Endothelial cell of umbilical vein (primary cell): Measurements from ENCODE around the gene SLC25A26. TPM values are rescaled to one million over a fixed set of nuclear protein-coding genes. Genes with fewer than 3 reads are reported as not detected.

ENCODE experiments used
- BruUV-seq: library from RNA; stranded (reverse); fragments of 400-500 nt; replicated peaks from 2 replicates; lab custom pipeline; 2021; lab: Mats Ljungman, UMichigan
- CTCF ChIA-PET: fragments of 300-600, 350-600 bp; sonication (Branson Sonifier 250); formaldehyde crosslinking; loops from one replicate; lab custom pipeline; 2021; ENCODE audit warnings: antibody characterized with exemption, inconsistent platforms; lab: Charles Lee
- POLR2A ChIA-PET: fragments of 300-600, 350-600 bp; sonication (Branson Sonifier 250); formaldehyde crosslinking; loops from one replicate; lab custom pipeline; 2021; ENCODE audit warnings: antibody characterized with exemption, inconsistent platforms; lab: Charles Lee
- DNase-seq: peaks from one replicate; pipeline ENCODE4 v3.0.0-alpha.2; 2011; ENCODE audit warnings: low read depth, low spot score
- FAIRE-seq: peaks from 2 replicates; lab custom pipeline; 2011; peaks lifted over from hg19 to GRCh38; lab: Jason Lieb, UNC
- H2AFZ ChIP-seq: 2 replicates; pipeline ENCODE4 v1.6.0; 2012; ENCODE audit warnings: low read depth, low read length, control low read depth, inconsistent platforms
- H3K27ac ChIP-seq: 2 replicates; pipeline ENCODE4 v1.5.1; 2011; ENCODE audit warnings: low read depth, mild to moderate bottlenecking, control low read depth, low read length, moderate library complexity; ENCODE audit not compliant: insufficient read depth
- H3K27me3 ChIP-seq, 2 experiments: 2 replicates each; pipeline versions ENCODE4 v1.6.0 to v1.6.1; 2011; ENCODE audit warnings: low read length in 2 of 2, mixed read lengths in 1 of 2; ENCODE audit not compliant: control insufficient read depth in 2 of 2, insufficient read depth in 2 of 2
- H3K36me3 ChIP-seq, 2 experiments: 2 replicates in 1 of 2; 3 replicates in 1 of 2; pipeline ENCODE4 v1.5.1; 2011; ENCODE audit warnings: low read length in 2 of 2, mild to moderate bottlenecking in 1 of 2, moderate library complexity in 1 of 2; ENCODE audit not compliant: control insufficient read depth in 2 of 2, insufficient read depth in 2 of 2; ENCODE audit errors: extremely low read depth in 1 of 2
- H3K4me1 ChIP-seq: 3 replicates; pipeline ENCODE4 v1.5.1; 2011; ENCODE audit warnings: mild to moderate bottlenecking, low read length; ENCODE audit not compliant: control insufficient read depth, insufficient read depth; ENCODE audit errors: extremely low read depth
- H3K4me2 ChIP-seq: 2 replicates; pipeline ENCODE4 v1.6.1; 2011; ENCODE audit warnings: low read length, control low read depth, mixed read lengths; ENCODE audit not compliant: insufficient read depth
- H3K4me3 ChIP-seq, 3 experiments: fragments of 200-600 bp in 1 of 3; sonication (generic), shearing (Covaris generic) in 1 of 3; replicated peaks in 1 of 3; 2 replicates each; pipeline ENCODE4 v1.5.1; 2011 to 2016; ENCODE audit warnings: control low read depth in 3 of 3, low read length in 3 of 3, mild to moderate bottlenecking in 2 of 3, inconsistent platforms in 1 of 3, low read depth in 1 of 3, moderate library complexity in 1 of 3; ENCODE audit not compliant: insufficient read depth in 1 of 3
- H3K79me2 ChIP-seq: 2 replicates; pipeline ENCODE4 v1.6.0; 2012; ENCODE audit warnings: low read length, inconsistent platforms; ENCODE audit not compliant: control insufficient read depth, insufficient read depth
- H3K9ac ChIP-seq: replicated peaks from 2 replicates; pipeline ENCODE3; 2011; ENCODE audit warnings: low read length, control low read depth; ENCODE audit not compliant: insufficient read depth; ENCODE audit errors: extremely low read depth
- H3K9me1 ChIP-seq: replicated peaks from 3 replicates; pipeline ENCODE4 v1.6.0; 2011; ENCODE audit warnings: mild to moderate bottlenecking, low read length; ENCODE audit not compliant: control insufficient read depth, insufficient read depth; ENCODE audit errors: extremely low read depth
- H3K9me3 ChIP-seq: replicated peaks from 2 replicates; pipeline ENCODE4 v1.5.1; 2012; ENCODE audit warnings: low read length, inconsistent platforms; ENCODE audit not compliant: control insufficient read depth, insufficient read depth
- H4K20me1 ChIP-seq: replicated peaks from 2 replicates; pipeline ENCODE3; 2011; ENCODE audit warnings: mild to moderate bottlenecking, low read length; ENCODE audit not compliant: control insufficient read depth, insufficient read depth; ENCODE audit errors: extremely low read depth
- EZH2 ChIP-seq: IDR thresholded peaks from 2 replicates; pipeline ENCODE4 v1.6.1; 2012; ENCODE audit warnings: borderline replicate concordance, low read depth, mild to moderate bottlenecking, moderate library complexity, low read length, inconsistent platforms; ENCODE audit not compliant: severe bottlenecking
- FOS ChIP-seq: IDR thresholded peaks from 2 replicates; pipeline ENCODE4 v1.6.1; 2011; ENCODE audit warnings: mild to moderate bottlenecking, low read length, moderate library complexity, borderline replicate concordance; ENCODE audit not compliant: insufficient read depth
- GATA2 ChIP-seq: IDR thresholded peaks from 2 replicates; pipeline ENCODE4 v1.7.0; 2011; ENCODE audit warnings: low read depth, mild to moderate bottlenecking, moderate library complexity, mixed read lengths, low read length; ENCODE audit not compliant: insufficient read length, insufficient read depth
- JUN ChIP-seq: IDR thresholded peaks from 2 replicates; pipeline ENCODE4 v1.6.1; 2011; ENCODE audit warnings: borderline replicate concordance, low read depth; ENCODE audit not compliant: insufficient read length, insufficient read depth
- MAX ChIP-seq: IDR thresholded peaks from 2 replicates; pipeline ENCODE4 v1.6.1; 2011; ENCODE audit not compliant: insufficient read depth, insufficient read length
- MYC ChIP-seq: IDR thresholded peaks from one replicate; pipeline ENCODE4 v1.6.1; 2011; ENCODE audit warnings: mild to moderate bottlenecking, low read depth, low read length
- POLR2A ChIP-seq: IDR thresholded peaks from 2 replicates; pipeline ENCODE4 v1.6.1; 2012; ENCODE audit warnings: low read depth, mild to moderate bottlenecking, control low read depth, low read length
- POLR2AphosphoS5 ChIP-seq: IDR thresholded peaks from 2 replicates; pipeline ENCODE4 v1.6.1; 2012; ENCODE audit warnings: low read depth, mild to moderate bottlenecking, control low read depth, low read length, moderate library complexity; ENCODE audit not compliant: insufficient read depth
- dilution Hi-C: fragments of 300-500 bp; cut with MboI; formaldehyde crosslinking; loops from one replicate; pipeline ENCODE4 v1.15.0; 2019; ENCODE audit warnings: low sequenced_read_pairs; ENCODE audit not compliant: extremely low pct_ligation_motif_present
- intact Hi-C: fragments of 100-400 bp; cut with micrococcal nuclease; formaldehyde crosslinking; loops from one replicate; pipeline ENCODE4 v1.10.0; 2022
- polyA plus RNA-seq, 4 experiments: library from polyadenylated mRNA; depleted of rRNA in 3 of 4; stranded (reverse) in 3 of 4; unstranded in 1 of 4; fragments of >200 nt; gene quantifications; 2 replicates each; pipeline versions ENCODE4 v1.2.1 to v1.2.3, GENCODE V29; 2011 to 2012; ENCODE audit warnings: missing spikeins in 1 of 4
- total RNA-seq: library from RNA; stranded (reverse); gene quantifications from 2 replicates; pipeline ENCODE4 v1.2.3, GENCODE V29; 2021
- TF ChIP-seq, protein P1 (sequence below), 2 donors: IDR thresholded peaks; 1 replicate in 1 of 2; 2 replicates in 1 of 2; pipeline ENCODE4 v1.5.1; 2011; ENCODE audit warnings: low read length in 2 of 2, mild to moderate bottlenecking in 2 of 2, moderate library complexity in 2 of 2, control low read depth in 1 of 2, inconsistent platforms in 1 of 2, low read depth in 1 of 2; ENCODE audit not compliant: insufficient read depth in 1 of 2; ENCODE audit errors: extremely low read depth in 1 of 2

SLC25A26 gene
- total and polyA plus RNA-seq, 2 donors (not counting 3 experiments of a cell fraction or from before 2014, with no cell fraction given), result 11.8 to 23.5 TPM

DNA sequence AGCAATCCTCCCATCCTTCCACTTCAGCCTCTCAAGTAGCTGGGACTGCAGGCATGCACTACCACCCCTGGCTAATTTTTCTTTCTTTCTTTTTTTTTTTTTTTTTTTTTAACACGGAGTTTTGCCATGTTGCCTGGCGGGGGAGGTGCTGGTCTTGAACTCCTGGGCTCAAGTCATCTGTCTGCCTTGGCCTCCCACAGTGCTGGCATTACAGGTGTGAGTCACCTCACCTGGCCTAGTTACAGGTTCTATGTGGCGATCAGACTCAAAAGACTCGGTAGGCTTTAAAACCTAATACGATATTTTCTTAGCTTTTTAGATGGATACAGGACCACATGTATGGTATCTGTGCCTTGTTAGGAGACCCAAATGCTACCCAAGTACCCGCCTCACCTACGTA is 14.0 kb upstream of the SLC25A26 start:
- H3K9me3 ChIP-seq, result no peaks in the 10 kb centered on the region
- ChIA-PET CTCF (interaction anchor here (0.9 kb wide), 1 partner anchor 12 kb away, joined by 3 read pairs; no protein-coding TSS in a partner anchor), POLR2A (no interaction called here)
- BruUV-seq, result no TSS peak
- intact Hi-C loops (no loop called here), dilution Hi-C loops (no loop called here)
- no peak overlapping the region for H2AFZ ChIP-seq
- DNase-seq (no peak), FAIRE-seq (no peak)
- no peaks in the 10 kb centered on the region for H4K20me1 ChIP-seq
- H3K9ac ChIP-seq, result no peak overlapping the region
- no peak overlapping the region for H3K27ac ChIP-seq
- peaks cover 0 to 5% of the 10 kb centered on the region in 2 experiments for H3K27me3 ChIP-seq
- no peak overlapping the region for H3K4me2 ChIP-seq
- TF ChIP-seq JUN, result no peak
- no peak for TF ChIP-seq POLR2A
- TF ChIP-seq EZH2, result no peak
- no peak for TF ChIP-seq MAX
- TF ChIP-seq GATA2, result no peak
- TF ChIP-seq POLR2AphosphoS5, result no peak
- no peak for TF ChIP-seq FOS
- TF ChIP-seq MYC, result no peak
- TF ChIP-seq, protein P1, sequence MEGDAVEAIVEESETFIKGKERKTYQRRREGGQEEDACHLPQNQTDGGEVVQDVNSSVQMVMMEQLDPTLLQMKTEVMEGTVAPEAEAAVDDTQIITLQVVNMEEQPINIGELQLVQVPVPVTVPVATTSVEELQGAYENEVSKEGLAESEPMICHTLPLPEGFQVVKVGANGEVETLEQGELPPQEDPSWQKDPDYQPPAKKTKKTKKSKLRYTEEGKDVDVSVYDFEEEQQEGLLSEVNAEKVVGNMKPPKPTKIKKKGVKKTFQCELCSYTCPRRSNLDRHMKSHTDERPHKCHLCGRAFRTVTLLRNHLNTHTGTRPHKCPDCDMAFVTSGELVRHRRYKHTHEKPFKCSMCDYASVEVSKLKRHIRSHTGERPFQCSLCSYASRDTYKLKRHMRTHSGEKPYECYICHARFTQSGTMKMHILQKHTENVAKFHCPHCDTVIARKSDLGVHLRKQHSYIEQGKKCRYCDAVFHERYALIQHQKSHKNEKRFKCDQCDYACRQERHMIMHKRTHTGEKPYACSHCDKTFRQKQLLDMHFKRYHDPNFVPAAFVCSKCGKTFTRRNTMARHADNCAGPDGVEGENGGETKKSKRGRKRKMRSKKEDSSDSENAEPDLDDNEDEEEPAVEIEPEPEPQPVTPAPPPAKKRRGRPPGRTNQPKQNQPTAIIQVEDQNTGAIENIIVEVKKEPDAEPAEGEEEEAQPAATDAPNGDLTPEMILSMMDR (IDR thresholded peaks at IDR 0.05; ENCODE audit: extremely low read depth in 1 of 2, insufficient read depth in 1 of 2, low read depth in 1 of 2, low read length in 2 of 2), result no peak
- no peak overlapping the region for H3K4me3 ChIP-seq
- no peaks in the 10 kb centered on the region for H3K4me1 ChIP-seq
- no peaks in the 10 kb centered on the region for H3K36me3 ChIP-seq
- no peaks in the 10 kb centered on the region for H3K79me2 ChIP-seq
- H3K9me1 ChIP-seq, result no peaks in the 10 kb centered on the region
